Mucosa of rectum (tissue), 2 donors: ENCODE measurements around the gene LGALS3.

Source experiments
- H3K27ac ChIP-seq, 2 donors: one replicate each; pipeline ENCODE4 v1.7.0; 2013; ENCODE audit warnings: inconsistent platforms in 2 of 2, low read depth in 2 of 2, low read length in 2 of 2
- H3K27me3 ChIP-seq, 2 donors: one replicate each; pipeline ENCODE4 v1.7.0; 2013; ENCODE audit warnings: low read length in 2 of 2; ENCODE audit not compliant: control insufficient read depth in 2 of 2, insufficient read depth in 2 of 2
- H3K36me3 ChIP-seq, 2 donors: one replicate each; pipeline ENCODE4 v1.7.0; 2013; ENCODE audit warnings: low read length in 2 of 2; ENCODE audit not compliant: control insufficient read depth in 2 of 2, insufficient read depth in 2 of 2
- H3K4me1 ChIP-seq, 2 donors: one replicate each; pipeline ENCODE4 v1.7.0; 2013; ENCODE audit warnings: low read length in 2 of 2, mild to moderate bottlenecking in 1 of 2; ENCODE audit not compliant: control insufficient read depth in 2 of 2, insufficient read depth in 2 of 2
- H3K4me3 ChIP-seq, 2 donors: one replicate each; pipeline ENCODE4 v1.7.0; 2013; ENCODE audit warnings: low read length in 2 of 2
- H3K9ac ChIP-seq, 2 donors: one replicate each; pipeline ENCODE4 v1.7.0; 2013; ENCODE audit warnings: low read length in 2 of 2, low read depth in 1 of 2, mild to moderate bottlenecking in 1 of 2
- H3K9me3 ChIP-seq, 2 donors: one replicate each; pipeline ENCODE4 v1.7.0; 2013; ENCODE audit warnings: low read length in 2 of 2; ENCODE audit not compliant: control insufficient read depth in 2 of 2
- donor health status: healthy.
- donor health status: Normal muscosa, but diverticular disease.

Gene LGALS3

DNA sequence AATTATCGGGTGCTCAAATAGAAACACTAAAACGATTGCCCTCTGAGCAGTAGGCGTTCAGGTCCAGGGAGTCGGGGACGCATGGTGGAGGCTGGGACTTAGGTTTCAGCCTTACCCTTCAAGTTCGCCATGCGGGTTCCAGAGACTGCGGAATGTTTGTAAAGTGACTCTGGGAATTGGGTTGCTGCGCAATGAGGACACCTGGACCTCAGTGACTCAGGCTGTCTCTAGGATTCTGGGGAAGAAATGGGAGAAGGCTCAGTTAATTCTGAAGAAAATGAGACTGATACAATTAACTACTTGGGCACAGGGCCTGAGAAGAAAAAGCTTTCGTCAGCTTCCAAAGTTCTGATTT, 1.1 kb downstream of the LGALS3 start:
- H3K9ac ChIP-seq, result peak overlapping the region; percentile 96
- peaks cover 35 to 41% of the 10 kb centered on the region in 2 donors for H3K4me1 ChIP-seq
- no peaks in the 10 kb centered on the region for H3K27me3 ChIP-seq

DNA sequence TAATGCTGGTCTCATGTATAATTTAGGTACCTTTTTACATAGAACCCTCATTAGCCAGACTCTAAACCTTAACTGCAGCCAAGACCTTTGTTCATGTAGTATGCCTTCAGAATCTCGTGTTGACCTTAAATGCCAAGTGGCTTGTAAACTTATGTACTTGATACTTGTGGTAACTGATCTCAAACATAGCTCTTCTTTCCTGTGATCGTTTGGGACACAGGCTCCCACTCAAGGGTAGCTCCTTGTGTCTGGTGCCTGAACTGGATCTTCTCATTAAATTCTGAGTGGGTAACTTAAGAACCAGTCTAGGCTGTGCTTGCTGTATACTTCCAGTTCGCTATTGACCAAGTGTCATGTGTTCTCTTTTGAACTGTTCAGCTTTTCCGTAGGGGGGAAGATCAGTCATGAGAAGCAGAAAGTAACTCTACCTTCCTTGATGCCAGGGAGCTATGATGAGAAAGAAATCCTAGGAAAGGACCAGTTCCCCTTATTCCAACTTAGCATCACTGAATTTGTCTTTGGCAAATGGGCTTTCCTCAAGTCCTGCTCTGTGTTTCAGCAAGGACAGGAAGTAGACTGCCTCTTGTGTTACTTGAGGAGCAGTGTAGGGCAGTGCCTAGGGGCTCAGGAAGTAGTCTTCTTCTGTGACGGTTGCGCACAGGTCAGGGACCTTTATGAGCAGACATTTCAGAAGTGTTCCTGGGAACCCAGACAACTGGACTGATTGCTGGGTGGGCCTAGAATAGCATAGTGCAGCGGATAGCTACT, 2.5 kb downstream of the LGALS3 start:
- Histone ChIP-seq H3K4me3 (peak overlapping the region; percentile 81 to 91), H3K9ac (peak overlapping the region; percentile 65 to 96), H3K27ac (peak overlapping the region; percentile 96 to 99), H3K4me1 (peaks cover 31 to 36% of the 10 kb centered on the region in 2 donors), H3K9me3 (no peaks in the 10 kb centered on the region), H3K27me3 (no peaks in the 10 kb centered on the region), H3K36me3 (peaks cover 28 to 32% of the 10 kb centered on the region in 2 donors)

More for the DNA sequence above, 1.1 kb downstream of the LGALS3 start:
- Histone ChIP-seq H3K27ac (peak overlapping the region; percentile 96 to 99), H3K9me3 (no peaks in the 10 kb centered on the region), H3K4me3 (peak overlapping the region; percentile 81 to 91), H3K36me3 (peaks cover 22 to 24% of the 10 kb centered on the region in 2 donors)

DNA sequence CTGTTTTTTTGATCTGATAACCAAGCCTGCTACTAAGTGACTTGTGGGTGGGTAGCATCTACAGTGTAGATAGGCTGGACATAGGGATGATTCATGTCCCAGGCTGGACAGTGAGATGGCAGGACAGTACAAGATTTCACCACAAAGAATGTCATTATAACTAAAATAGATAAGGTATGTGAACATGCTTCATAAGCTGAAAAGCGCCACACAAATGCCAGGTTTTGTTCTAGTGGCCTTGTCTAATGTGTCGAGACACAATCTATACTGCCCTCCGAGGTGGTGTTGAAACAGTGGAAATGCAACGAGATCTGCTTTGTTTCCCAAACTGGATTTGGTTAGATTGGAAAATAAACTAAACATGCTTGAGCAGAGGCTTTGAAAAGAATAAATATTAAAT, 4.4 kb downstream of the LGALS3 start:
- H3K9me3 ChIP-seq, result no peaks in the 10 kb centered on the region
- peaks cover 39 to 43% of the 10 kb centered on the region in 2 donors for H3K36me3 ChIP-seq
- H3K4me3 ChIP-seq, result peak overlapping the region; percentile 5 to 59
- H3K27me3 ChIP-seq, result no peaks in the 10 kb centered on the region
- H3K9ac ChIP-seq, result peak overlapping the region; percentile 11 to 34
- peaks cover 44 to 45% of the 10 kb centered on the region in 2 donors for H3K4me1 ChIP-seq
- peak overlapping the region in 1 of 2 donors; percentile 41 for H3K27ac ChIP-seq

DNA sequence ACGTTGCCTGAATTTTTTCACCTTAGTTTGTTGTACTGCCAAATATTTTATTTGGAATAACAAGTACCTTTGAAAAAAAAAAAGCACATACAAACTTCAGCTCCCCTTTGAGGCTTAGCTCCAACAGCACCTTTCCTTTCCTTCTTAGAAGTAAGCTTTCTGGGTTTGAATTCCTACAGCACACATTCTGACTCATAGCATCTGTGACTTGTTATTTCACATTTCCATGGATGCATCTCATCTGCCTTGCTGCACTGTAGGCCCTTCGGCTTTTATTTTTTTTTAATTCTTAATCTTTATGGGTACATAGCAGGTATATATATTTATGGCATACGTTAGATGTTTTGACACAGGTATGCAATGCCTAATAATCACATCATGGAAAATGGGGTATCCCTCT, 7.2 kb downstream of the LGALS3 start:
- peak overlapping the region; percentile 7 to 23 for H3K9ac ChIP-seq
- H3K4me3 ChIP-seq, result no peak overlapping the region
- peaks cover 65 to 68% of the 10 kb centered on the region in 2 donors for H3K36me3 ChIP-seq
- H3K27me3 ChIP-seq, result no peaks in the 10 kb centered on the region
- H3K9me3 ChIP-seq, result no peaks in the 10 kb centered on the region
- H3K4me1 ChIP-seq, result peaks cover 44 to 45% of the 10 kb centered on the region in 2 donors
- peak overlapping the region in 1 of 2 donors; percentile 23 for H3K27ac ChIP-seq

DNA sequence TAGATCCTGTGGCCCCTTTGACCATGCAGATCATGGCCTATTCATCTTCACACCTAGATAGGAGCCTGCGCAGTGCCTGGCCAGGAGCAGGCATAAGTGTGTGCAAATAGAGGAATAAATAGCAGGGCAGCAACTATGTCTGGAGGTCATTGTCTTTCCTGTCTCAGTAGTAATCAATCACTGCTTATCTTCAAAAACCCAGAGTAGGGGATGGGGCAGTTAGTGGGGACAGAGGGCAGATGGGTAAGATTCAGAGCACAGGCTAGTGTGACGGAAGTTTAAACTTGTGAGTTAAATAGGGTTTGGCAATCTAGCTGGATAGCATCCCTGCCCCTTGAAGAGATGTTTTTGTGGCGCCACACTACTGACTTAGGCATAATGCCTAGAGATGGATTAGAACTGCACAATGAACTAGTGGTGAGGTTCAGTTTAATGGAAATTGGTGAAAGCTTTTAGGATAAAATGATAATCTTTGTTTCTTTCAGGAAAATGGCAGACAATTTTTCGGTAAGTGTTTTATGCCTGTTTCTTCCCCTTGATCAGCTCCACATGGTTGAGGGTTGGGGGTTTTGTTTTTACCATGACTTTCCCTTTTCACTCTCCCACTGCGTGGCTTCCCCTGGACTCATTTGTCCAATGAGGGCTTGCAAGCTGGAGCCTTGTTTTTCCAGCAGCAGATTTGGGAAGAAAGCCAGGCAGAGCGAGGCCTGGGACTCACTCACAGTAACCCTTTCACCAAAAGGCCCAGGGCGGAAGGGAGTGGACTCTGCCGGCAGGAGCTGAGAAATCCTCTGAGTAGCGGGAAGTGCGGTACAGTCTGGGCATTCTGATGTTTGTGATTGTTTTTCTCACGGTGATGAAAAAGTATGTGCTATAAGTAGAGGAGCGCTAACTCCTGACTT, 8.1 kb downstream of the LGALS3 start:
- Histone ChIP-seq H3K27ac (peak overlapping the region; percentile 3 to 44), H3K4me1 (peaks cover 37 to 39% of the 10 kb centered on the region in 2 donors)

DNA sequence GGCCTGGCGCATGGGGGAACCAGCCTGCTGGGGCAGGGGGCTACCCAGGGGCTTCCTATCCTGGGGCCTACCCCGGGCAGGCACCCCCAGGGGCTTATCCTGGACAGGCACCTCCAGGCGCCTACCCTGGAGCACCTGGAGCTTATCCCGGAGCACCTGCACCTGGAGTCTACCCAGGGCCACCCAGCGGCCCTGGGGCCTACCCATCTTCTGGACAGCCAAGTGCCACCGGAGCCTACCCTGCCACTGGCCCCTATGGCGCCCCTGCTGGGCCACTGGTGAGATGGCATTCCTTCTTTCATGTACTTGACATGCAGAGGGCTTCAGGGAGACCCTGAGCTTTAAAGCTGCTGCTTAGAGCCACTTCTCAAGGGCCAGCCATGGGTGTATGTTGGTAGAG, 9.0 kb downstream of the LGALS3 start:
- peaks cover 32 to 36% of the 10 kb centered on the region in 2 donors for H3K4me1 ChIP-seq
- H3K27ac ChIP-seq, result peak overlapping the region in 1 of 2 donors; percentile 3
- H3K9ac ChIP-seq, result no peak overlapping the region
- peaks cover 72 to 81% of the 10 kb centered on the region in 2 donors for H3K36me3 ChIP-seq
- no peaks in the 10 kb centered on the region for H3K9me3 ChIP-seq
- H3K27me3 ChIP-seq, result no peaks in the 10 kb centered on the region
- H3K4me3 ChIP-seq, result no peak overlapping the region

More for the DNA sequence above, 8.1 kb downstream of the LGALS3 start:
- Histone ChIP-seq H3K36me3 (peaks cover 66 to 73% of the 10 kb centered on the region in 2 donors), H3K4me3 (peak overlapping the region in 1 of 2 donors; percentile 20), H3K27me3 (no peaks in the 10 kb centered on the region), H3K9ac (peak overlapping the region in 1 of 2 donors; percentile 2), H3K9me3 (no peaks in the 10 kb centered on the region)

DNA sequence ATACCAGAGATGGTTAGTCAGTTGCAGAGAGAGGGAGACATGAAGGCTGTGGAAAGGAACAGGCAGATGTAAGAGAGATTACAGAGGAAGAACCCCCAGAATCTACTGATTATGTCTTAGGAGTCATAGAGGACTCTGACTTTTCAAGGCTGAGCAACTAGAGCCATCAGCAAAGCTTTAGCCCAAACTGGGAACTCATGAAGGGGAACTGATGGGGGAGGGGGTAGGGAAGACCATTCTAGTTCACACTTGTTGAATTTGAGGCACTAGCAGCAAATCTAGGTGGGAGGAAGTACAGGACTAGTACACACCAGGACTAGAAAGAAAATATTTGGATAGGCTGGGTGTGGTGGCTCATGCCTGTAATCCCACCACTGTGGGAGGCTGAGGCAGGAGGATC, 10.1 kb downstream of the LGALS3 start:
- Histone ChIP-seq H3K36me3 (peaks cover 70 to 81% of the 10 kb centered on the region in 2 donors), H3K4me3 (no peak overlapping the region), H3K9ac (no peak overlapping the region), H3K27me3 (no peaks in the 10 kb centered on the region), H3K4me1 (peaks cover 25 to 29% of the 10 kb centered on the region in 2 donors), H3K27ac (no peak overlapping the region), H3K9me3 (no peaks in the 10 kb centered on the region)

DNA sequence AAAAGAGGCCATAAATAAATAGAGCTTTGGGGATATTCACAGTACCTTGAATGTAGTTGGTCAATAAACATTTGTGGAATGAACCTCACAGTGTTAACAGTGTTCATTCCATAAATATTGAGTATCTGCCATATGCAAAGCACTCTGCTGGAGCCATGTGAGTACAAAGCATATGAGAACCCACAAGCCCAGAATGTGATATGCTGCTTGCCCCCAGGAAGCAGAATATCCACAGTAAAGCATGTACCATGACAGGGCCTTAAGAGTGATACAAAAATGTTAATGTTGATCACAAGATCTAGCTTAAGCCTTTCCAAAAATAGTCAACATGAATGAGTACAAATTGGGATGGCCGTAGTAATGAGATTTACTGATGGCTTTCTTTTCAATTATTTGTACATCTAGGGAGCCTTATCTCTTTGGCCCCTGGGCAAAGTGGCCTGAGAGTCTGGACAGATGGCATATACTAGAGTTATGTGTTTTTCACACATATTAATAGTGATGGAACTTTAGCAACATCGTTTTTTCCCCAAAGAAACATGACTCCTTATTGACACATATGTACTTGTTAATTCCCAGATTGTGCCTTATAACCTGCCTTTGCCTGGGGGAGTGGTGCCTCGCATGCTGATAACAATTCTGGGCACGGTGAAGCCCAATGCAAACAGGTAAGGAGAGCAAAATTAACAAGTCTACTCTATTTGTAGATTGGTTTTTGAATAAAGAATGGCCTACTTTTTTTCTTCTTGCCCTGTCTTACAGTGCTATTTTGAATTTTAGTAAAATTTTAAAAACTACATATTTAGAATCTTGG, 10.9 kb downstream of the LGALS3 start:
- no peak overlapping the region for H3K4me3 ChIP-seq
- no peak overlapping the region for H3K9ac ChIP-seq
- H3K9me3 ChIP-seq, result no peaks in the 10 kb centered on the region
- H3K27me3 ChIP-seq, result no peaks in the 10 kb centered on the region
- peaks cover 20 to 29% of the 10 kb centered on the region in 2 donors for H3K4me1 ChIP-seq
- H3K36me3 ChIP-seq, result peaks cover 75 to 81% of the 10 kb centered on the region in 2 donors
- H3K27ac ChIP-seq, result no peak overlapping the region

DNA sequence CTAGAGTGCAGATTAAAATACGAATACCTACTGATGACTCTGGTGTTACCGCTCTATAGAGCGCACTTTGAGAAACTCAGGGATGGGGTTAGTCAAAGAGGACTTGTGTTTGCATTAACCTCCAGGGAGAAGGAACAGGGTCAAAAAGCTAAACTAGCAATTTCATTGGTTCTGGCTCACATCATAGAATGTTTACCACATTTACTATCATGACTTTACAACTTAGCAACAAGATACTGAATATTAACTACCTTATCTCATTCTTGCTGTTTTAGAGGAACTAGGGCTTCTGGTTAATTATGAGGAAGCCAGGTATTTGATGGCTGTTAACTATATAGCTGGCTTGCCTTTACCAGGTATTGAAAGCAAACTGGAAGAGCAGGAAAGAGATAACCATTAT, 12.8 kb downstream of the LGALS3 start:
- no peak overlapping the region for H3K9ac ChIP-seq
- no peaks in the 10 kb centered on the region for H3K27me3 ChIP-seq
- H3K4me1 ChIP-seq, result peaks cover 13 to 19% of the 10 kb centered on the region in 2 donors
- H3K9me3 ChIP-seq, result no peaks in the 10 kb centered on the region
- H3K4me3 ChIP-seq, result no peak overlapping the region
- no peak overlapping the region for H3K27ac ChIP-seq
- peaks cover 83 to 90% of the 10 kb centered on the region in 2 donors for H3K36me3 ChIP-seq
